Measurements from ENCODE around the gene ZKSCAN8. TPM values are rescaled to one million over a fixed set of nuclear protein-coding genes. Genes with fewer than 3 reads are reported as not detected.
A peak's percentile ranks its signal among the peaks of the same experiment; 100 is the strongest.
"Not testable (repeated sequence)": the region's sequence is repeated elsewhere in the genome, so short reads cannot be mapped to it uniquely, and the experiment has no call there.

Gene ZKSCAN8
- 10 to 100 TPM; 32.0 to 47.3 (median 41.8) TPM for polyA plus RNA-seq (ENCODE audit: insufficient read length in 4 of 4)

GRCh38 chr6:28141500-28142329 lies at the start of gene ZKSCAN8:
Gene ZKSCAN8 (plus strand): TSS chr6:28141883. CDS start chr6:28148408, 6,525 bp downstream.
- DNase-seq (ENCODE audit: low read depth in 4 of 4, low spot score in 2 of 4) = peak; percentile 70 to 84 (median 83)

GRCh38 chr6:28102222-28102621 lies 39.5 kb upstream of the ZKSCAN8 start:
- DNase-seq (ENCODE audit: low read depth in 4 of 4, low spot score in 2 of 4) = not testable (repeated sequence)

DNA sequence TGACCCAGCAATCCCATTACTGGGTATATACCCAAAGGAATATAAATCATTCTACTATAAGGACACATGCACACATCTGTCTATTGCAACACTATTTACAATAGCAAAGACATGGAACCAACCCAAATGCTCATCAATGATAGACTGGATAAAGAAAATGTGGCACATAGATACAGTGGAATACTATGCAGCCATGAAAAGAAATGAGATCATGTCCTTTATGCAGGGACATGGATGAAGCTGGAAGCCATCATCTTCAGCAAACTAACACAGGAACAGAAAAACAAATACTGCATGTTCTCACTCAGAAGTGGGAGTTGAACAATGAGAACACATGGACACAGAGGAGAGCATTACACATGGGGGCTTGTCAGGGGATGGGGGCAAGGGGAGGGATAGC lies 39.0 kb upstream of the ZKSCAN8 start:
- not testable (repeated sequence) for DNase-seq (ENCODE audit: low read depth in 4 of 4, low spot score in 2 of 4)

DNA sequence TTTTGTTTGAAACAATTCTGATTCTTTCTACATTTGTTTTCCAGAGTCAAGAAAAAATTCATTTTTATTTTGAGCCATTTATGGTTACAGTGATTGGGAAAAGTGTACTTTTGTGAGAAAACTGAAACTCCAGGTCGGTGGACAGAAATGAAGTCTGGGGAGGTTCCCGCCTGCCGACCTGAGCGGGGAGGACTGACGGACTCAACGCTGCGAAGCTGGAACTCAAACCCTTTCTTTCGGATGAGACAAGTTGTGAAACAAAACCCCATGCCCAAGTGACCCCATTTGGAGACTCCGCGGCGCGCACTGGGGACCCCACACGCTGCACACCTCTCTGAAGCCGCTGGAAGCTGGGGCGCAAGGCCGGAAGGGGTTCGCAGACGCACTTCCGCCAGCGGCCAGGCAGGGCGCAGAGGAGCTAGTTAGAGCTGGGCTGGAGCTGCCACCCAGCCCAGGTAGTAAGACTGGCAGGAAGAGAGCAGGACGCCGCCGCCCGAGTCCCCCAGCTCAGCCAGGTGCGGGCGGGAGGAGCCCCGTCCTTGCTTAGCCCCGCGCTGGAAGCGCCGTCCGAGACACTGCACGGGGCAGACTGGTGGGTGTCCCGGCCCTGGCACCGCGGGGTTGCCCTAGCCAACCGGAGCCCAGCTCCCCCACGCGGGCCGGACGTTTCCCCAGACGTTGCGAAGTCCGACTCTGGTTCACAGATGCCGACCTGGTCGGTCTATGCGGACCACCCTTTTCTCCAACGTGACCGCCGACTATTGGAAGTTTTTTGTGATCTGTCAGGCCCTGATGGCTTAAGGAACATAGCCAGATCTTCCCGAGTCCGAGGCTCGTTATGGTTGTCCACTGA lies 37.1 kb upstream of the ZKSCAN8 start:
- peak in 3 of 4 donors; percentile 56 to 80 (median 78) for DNase-seq (ENCODE audit: low read depth in 4 of 4, low spot score in 2 of 4)

- DNase-seq (ENCODE audit: low read depth in 4 of 4, low spot score in 2 of 4) = no peak
Observed at GRCh38 chr6:28105245-28105639, 36.4 kb upstream of the ZKSCAN8 start.

DNA sequence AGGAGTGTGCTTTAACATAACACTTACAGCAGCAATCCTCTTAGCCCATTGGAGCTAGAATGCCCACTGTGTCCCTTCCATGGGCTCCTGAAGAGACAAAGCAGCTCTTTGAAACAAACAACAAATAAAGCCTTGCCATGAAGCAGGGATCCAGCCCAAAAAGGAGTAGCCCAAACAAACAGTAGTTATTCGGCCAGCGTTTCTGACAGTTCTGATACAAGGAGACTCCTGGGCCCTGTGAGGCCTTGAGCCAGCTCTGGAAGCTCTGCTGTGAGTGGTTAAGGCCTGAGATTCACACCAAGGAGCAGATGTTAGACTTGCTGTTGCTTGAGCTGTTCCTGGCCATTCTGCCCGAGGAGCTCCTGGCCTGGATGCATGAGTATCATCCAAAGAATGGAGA lies 34.2 kb upstream of the ZKSCAN8 start:
- no peak for DNase-seq (ENCODE audit: low read depth in 4 of 4, low spot score in 2 of 4)

DNA sequence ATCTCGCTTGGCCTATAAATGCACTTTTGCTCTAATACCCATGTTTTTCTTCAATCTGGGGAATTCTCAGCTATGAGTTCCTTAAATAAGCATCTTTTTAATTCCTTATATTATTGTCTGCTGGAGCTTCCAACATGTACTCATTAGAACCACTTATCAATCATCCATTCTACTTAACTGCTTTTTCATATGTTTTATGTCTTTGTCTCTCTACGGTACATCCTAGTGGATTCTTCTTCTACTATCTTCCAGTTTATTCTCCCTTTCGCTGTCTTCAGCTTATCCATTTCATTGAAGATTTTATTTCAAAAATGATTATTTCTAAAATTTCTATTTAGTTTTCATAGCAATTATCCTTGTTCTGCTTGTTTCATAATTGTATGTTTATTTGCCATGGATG lies 29.7 kb upstream of the ZKSCAN8 start:
- no peak for DNase-seq (ENCODE audit: low read depth in 4 of 4, low spot score in 2 of 4)

- no peak for DNase-seq (ENCODE audit: low read depth in 4 of 4, low spot score in 2 of 4)
Observed at GRCh38 chr6:28115799-28116198, 25.9 kb upstream of the ZKSCAN8 start.

DNA sequence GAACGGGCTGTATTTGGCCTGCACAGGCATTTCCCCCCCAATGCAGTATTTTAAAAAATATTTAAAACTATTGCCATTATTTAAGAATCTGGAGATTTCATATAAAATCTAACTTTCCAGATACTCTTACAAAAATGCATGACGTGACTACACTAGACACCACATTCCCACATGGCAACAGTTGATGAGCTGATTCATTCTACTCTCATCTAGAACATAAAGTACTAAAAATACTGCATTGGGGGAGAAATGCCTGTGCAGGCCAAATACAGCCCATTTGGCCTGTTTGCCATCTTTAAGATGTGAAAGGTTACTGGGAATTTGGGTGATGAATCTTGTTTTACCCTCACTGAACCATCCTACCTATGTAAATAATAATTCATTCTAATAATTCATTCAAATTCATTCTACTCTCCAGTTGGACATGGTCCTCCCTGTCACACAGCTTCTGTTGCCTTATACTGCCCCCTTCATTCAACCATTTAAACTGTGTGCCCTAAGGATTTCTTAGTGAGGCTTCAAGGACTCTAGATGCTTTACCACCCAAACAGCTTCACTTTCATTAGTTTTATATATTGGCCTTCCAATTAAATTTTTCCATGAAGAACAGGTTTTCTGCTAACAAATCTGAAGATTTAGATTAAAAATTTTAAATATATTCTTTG lies 24.2 kb upstream of the ZKSCAN8 start:
- no peak for DNase-seq (ENCODE audit: low read depth in 4 of 4, low spot score in 2 of 4)

DNA sequence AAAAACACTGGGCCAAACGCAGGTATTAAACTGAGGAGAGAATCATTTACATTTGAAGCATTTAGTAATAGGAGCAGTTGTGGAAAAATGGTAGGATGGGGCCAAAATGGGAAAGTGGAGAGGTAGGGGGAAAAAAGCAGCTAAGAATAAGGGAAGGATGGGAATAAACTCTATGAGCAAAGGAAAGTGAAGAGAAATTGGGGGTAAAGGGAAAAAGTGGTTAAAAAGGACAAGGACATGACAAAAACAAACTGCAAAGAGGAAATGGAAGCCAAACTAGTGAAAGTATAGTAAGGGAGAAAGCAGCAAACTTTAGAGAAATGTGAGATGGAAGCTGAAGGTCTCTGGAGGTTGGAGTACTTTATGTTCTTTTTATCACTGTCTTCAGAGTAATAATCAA lies 23.5 kb upstream of the ZKSCAN8 start:
- no peak for DNase-seq (ENCODE audit: low read depth in 4 of 4, low spot score in 2 of 4)

GRCh38 chr6:28121876-28122275 lies 19.8 kb upstream of the ZKSCAN8 start:
- no peak for DNase-seq (ENCODE audit: low read depth in 4 of 4, low spot score in 2 of 4)

DNA sequence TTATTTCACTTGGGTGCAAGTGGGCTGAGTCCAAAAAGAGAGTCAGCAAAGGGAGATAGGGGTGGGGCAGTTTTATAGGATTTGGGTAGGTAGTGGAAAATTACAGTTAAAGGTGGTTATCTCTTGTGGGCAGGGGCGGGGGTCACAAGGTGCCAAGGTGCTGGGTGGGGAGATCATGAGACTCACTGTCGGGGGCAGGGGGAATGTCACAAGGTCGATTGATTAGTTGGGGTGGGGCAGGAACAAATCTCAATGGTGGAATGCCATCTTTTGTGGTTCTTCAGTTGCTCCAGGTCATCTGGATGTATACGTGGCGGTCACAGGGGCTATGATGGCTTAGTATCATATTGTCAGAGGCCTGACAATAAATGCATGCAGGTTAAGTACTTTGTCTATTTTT lies 19.4 kb upstream of the ZKSCAN8 start:
- DNase-seq (ENCODE audit: low read depth in 4 of 4, low spot score in 2 of 4) = not testable (repeated sequence)

DNA sequence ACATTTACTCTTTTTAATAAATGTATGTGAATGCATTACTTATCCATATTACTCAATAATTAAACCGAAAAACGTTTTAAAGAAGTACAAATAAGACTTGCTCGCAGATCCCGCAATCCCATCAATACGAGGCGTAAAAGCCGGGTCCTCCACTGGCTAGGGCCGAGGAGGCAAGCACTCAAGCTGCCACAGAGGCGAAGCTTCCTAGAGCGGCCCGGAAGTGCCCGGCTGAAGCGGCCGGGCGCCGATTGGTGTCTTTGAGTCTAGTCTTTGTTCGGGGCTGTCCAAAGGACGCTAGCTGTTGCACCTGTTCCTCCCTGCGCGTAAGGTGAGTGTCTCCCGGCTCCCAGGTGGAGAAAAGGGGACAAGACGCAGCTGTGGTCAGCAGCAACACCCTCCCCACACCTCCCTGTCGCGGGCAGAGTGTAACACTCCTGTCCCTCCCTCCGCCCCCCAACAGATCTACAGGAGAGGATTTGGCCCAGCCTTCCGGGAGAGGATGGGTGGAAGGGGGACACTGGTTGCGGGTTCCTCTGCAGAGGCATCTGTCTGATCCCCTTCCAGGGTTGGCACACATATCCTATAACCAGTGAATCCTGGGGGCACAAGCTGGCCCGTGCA lies 17.2 kb upstream of the ZKSCAN8 start, which contains the start of gene ZSCAN16:
ZSCAN16 (plus strand) TSS at position 260 of the 621 bp plus-strand sequence. CDS start 835 bp downstream, outside the sequence.
- DNase-seq (ENCODE audit: low read depth in 4 of 4, low spot score in 2 of 4) = peak in 3 of 4 donors; percentile 45 to 76 (median 59)

DNA sequence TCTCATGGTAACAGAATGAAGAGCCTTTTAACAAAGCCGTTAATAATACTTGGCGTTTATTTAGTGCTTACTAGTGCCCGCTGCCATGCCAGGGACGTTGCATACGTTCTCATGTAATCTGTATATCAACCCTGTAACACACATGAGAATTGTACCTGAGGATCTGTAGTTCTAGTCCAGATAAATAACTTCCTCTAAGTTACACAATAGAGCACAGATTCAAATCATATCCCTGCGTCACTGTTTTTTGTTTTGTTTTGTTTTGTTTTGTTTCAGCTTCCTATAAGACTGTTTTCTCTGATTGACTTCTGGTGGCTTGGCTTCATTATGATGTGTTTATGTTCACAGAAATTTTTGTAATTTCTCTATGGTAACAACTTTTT lies 16.7 kb upstream of the ZKSCAN8 start:
- no peak for DNase-seq (ENCODE audit: low read depth in 4 of 4, low spot score in 2 of 4)

DNA sequence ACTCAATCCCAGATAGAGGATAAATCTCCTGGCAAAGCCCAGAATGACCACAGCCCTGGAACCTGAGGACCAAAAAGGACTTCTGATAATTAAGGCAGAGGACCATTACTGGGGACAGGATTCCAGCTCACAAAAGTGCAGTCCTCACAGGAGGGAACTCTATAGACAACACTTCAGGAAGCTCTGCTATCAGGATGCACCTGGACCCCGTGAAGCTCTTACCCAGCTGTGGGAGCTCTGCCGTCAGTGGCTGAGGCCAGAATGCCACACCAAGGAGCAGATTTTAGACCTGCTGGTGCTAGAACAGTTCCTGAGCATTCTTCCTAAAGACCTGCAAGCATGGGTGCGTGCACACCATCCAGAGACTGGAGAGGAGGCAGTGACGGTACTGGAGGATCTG lies 16.3 kb upstream of the ZKSCAN8 start:
- no peak for DNase-seq (ENCODE audit: low read depth in 4 of 4, low spot score in 2 of 4)

DNA sequence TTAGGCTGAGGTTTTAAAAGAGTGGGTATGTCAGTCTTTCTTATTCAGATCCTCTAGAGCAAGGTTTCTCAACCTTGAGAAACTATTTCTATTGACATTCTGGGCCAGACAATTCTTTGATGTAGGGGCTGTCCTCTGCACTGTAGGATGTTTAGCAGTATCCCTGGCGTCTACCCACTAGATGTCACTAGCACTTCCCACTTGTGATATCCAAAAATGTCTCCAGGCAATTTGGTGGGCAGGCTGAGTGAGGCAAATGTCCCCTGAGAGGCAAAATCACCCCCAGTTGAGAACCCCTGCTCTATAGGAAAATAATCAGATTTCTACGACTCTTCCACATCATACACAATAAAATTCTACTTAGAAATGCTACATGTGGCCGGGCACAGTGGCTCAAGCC lies 7.7 kb upstream of the ZKSCAN8 start:
- DNase-seq (ENCODE audit: low read depth in 4 of 4, low spot score in 2 of 4) = no peak

DNA sequence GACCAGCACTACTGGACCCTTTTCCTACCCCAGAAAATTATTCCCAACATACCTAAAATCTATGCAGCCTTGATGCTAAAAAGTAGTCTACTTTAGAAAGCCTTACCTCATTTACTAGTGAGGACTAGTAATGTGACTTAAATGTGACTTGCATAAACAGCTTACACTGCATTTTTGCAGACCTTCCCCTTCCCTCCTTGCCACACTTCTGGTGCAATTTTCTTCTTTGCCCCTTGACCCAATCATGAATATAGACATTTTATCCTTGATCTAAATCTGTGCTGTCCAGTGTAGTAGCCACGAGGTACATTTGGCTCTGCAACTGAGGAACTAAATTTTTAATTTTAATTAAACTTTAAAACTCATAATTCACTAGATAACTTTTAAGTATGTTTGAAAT lies 7.0 kb upstream of the ZKSCAN8 start:
- DNase-seq (ENCODE audit: low read depth in 4 of 4, low spot score in 2 of 4) = no peak

- no peak for DNase-seq (ENCODE audit: low read depth in 4 of 4, low spot score in 2 of 4)
Observed at GRCh38 chr6:28135393-28135792, 6.3 kb upstream of the ZKSCAN8 start.

DNA sequence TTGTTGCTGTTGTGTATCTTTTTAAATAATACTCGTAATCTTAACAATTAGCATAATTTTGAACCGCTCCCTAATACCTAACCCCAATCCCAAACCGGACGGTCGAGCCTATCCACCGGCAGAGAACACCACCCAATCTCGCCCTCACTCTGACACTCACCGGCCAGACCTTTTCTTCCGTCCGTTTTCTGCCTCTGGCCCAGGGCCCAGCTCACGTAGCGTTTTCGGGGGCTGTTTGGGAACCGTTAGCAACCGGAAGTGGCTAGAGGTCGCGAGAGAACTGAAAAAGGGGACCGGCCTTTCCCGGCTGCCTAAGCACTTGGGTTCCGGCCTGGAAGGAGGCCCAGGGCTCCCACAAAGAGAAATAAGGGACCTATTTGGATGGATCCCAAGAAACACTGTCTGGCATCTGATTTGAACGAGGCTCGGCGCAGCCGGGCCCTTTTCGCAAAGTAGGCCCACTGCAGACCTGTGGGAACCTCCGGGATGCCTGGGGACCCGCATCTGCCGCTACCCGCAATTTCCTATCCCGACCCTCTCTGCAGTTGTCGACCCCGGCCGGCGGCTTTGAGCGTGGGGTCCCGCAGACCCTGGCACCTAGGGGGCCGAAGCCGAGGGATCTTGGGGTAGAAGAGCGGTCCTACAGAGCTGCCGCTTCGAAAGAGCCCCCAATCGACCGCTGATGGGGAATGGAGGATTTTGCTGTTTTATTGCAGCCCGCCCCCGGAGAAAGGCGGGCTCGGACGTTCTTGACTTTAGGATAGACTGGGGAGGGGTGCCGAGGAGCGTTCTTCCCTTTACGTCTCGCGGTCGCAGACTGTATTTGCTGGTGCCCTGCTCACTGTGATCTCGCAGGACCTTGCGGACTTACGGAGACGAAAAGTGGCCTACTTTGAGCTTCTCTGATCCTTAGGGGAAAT lies 4.8 kb upstream of the ZKSCAN8 start:
- DNase-seq (ENCODE audit: low read depth in 4 of 4, low spot score in 2 of 4) = peak; percentile 81 to 90 (median 85)

Data from left renal cortex interstitium (tissue), 4 donors.